ENCODE data around the gene PCED1B. TPM values are rescaled to one million over a fixed set of nuclear protein-coding genes. Genes with fewer than 3 reads are reported as not detected.
"Not testable (repeated sequence)": the region's sequence is repeated elsewhere in the genome, so short reads cannot be mapped to it uniquely, and the experiment has no call there.

The PCED1B gene
- total RNA-seq, 1 donor from 2014 or later, result 0.99 TPM

DNA sequence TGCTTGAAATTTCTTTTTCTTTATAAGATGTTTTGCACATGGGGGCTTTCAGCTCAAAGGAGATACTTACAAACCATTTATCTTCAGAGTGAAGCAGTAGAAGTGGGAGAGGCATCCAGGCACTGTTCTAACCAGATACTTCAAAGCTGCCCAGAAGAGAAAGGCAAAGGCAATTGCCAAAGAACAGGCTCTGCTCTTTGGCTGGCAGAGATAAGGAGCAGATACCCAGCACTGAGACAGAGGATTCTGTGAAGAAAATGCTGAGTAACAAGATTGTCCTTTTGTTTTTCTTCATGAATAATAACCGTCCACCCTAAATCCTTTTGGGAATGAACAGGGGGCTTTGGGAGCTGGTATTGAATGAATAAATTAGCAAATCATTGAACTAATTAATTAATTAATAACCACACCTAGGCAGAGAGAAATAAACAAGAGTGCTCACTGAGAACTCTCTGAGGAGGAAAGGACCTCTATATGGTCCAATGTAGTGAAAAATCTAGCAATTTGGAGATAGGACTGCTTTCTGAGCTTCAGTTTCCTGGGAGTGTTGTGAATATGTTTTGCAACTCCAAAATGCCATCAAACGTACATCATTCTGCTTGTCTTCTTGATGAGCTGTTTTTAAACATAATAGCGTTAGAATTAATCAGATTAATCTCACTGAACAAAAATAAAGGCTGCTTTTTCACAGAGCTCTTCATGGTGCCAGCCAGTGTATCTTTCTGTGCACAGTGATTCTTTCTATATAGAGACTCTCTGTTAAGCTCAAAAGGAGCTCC is 193.2 kb downstream of the PCED1B start:
- peak; percentile 44 for DNase-seq (ENCODE audit: low read depth)

DNA sequence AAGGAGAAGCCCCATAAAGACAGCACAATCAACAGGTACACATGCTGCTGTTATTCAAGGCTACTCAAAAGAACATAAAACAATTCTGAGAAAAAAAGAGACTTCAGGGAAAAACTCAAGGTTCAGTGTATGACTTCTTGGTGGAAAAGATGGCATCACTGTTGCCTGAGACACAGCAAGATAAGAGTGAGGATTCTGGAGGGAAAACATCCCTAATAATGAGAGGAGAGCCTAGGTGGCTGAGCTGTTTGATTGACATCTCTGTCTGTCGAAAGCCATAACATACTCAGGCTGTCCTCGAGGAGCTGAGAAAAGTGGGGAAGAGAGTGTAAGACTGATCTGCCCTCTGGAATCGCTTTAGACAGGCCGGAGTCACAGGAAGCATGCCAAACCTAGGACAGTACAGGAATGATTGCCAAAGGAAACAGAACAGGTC is 193.8 kb downstream of the PCED1B start:
- no peak for DNase-seq (ENCODE audit: low read depth)

DNA sequence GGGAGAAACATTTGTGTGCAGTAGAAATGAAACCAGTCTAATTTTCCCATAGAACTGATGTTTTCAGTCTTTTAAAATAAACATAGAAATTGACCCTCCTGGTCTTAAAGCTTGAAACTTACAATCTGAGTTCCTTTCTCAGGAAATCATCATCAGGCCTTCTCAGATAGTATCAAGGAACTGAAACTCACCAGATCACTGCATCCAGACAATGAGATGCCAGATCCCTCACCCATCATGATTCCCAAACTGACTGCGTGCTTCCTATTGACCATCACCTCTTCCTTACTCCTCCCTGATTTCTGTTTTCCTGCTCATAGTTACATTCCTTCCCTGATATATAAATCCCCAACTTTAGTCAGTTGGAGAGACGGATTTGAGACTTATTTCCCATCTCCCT is 195.3 kb downstream of the PCED1B start:
- DNase-seq (ENCODE audit: low read depth), result no peak

DNA sequence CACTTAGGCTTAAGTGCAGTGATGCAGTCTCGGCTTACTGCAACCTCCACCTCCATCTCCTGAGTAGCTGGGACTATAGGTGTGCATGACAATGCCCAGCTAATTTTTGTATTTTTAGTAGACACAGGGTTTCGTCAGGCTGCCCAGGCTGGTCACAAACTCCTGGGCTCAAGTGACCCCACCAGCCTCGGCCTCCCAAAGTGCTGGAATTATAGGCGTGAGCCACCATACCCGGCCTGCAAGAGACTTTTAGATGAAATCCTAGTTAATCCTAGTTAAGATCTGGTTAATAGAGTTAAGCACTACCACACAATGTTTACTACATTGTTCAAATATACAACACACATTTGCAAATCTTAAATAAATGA is 196.8 kb downstream of the PCED1B start:
- DNase-seq (ENCODE audit: low read depth), result no peak

DNA sequence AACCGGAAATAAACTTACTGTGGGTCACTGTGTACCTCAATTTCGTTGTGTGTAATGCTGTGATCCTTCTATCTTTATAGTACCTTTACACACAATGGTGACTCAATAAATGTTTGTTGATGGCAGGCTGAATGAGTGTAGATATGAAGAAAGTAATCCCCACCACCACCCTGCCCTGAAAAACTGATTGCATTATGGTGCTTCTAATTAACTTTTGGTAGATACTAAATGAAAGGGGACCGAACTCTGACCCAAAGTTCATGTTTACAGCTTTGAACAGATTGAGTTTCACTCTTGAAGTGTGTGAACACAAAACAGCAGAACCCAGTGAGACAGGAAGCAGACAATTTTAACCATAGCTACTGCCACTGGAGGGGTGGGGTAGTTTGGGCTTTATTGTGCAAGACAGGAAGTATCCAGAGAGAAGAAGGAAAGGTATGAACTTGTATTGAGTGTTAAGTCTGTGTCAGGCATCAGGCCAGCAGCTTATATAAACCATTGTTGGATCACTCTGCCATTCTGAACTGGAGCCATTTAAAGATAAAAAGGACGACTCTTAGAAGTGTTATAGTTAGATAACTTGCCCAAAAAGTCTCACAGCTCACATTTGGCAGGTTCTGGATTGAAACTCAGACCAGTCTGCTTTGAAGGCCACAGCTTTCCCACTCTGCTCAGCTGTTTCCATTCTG is 197.3 kb downstream of the PCED1B start:
- peak; percentile 35 for DNase-seq (ENCODE audit: low read depth)

DNA sequence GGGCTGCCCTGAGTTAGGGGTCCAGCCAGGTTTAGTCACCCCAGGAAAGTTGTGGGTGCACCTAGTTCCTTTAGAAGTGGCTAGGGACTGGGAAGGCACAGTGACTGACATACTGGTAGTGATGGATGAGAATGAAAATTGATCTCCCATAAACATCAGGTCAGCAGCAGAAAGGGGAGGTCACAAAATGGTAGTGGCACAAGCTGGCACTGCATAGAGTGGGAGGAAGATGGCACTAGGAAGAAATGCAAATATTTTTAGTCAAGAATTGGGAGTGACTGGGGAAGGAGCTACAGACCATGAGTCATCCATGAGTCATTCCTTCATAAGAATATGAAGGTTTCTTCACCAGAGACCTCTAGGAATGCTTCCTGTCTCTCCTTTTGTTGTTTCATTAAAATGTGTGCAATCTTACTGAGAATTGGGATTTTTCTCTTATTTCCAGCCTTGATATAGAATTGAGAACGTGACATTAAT is 198.6 kb downstream of the PCED1B start:
- DNase-seq (ENCODE audit: low read depth), result peak; percentile 78

DNA sequence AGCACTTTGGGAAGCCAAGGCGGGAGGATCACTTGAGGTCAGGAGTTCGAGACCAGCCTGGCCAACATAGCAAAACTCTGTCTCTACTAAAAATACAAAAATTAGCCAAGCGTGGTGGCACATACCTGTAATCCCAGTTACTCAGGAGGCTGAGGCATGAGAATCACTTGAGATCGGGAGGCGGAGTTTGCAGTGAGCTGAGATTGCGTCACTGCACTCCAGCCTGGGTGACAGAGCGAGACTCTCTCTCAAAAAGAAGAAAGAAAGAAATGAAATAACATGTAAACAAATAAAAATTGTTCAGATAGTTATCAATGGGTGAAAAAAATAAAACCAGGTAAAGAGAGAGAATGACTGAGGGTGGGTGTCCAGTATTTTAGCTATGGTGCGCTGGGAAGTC is 200.3 kb downstream of the PCED1B start:
- DNase-seq (ENCODE audit: low read depth), result not testable (repeated sequence)

DNA sequence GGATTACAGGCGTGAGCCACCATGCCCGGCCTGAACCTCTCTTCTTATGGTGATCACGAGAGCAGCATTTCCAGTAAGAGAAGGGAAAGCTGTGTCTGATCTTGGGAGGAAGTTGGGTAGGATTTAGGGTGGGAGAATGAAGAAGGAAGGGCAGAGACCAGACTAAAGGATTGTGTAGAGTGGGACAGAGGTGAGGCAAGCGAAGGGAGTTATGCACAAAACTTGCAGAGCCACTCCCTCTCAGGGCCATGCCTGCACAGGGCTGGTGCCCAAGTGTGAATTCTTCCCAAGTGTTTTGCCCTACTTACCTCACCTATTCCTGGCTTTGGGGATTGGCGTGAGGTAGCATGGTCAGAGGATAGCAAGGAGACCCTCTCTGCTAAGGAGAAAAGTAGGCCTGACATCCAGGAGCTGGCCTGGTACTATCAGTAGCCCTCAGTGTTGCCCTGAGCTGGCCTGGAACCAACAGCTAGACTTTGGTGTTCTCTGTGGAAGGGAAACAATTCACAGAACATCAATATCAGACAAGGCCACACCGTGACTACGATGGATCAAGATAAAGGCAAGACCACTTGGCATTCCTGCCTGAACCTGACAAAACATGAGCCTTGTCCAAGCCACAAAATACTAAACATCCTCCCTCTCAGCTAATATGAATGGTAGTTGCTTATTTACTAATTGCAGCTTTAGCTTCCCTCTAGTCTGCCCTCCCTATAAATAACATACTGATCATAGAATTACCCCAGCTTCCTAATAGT is 201.3 kb downstream of the PCED1B start:
- no peak for DNase-seq (ENCODE audit: low read depth)

DNA sequence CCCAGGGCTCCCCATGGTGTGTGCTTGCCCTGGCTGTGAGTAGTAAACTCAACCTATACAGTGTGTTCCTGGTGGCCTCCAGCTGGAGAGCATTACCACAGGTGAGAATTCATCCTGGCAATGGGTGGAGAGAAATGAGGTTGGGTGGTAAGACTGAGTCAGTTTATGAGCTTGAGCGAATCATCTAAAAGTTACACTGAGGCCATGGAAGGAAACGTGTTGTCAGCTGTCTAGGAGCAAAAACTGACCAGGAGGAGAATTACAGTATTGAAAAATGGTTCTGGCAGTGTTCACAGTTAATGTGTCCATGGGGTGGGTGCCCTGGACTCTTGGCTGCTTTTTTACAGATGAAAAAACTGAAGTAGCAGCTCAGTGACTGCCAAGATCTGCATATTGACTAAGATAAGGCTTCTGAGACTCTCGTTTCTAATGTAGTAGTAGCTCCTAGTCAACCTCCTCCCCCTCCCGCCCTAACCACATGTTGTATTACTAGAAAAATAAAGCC is 202.3 kb downstream of the PCED1B start:
- no peak for DNase-seq (ENCODE audit: low read depth)

DNA sequence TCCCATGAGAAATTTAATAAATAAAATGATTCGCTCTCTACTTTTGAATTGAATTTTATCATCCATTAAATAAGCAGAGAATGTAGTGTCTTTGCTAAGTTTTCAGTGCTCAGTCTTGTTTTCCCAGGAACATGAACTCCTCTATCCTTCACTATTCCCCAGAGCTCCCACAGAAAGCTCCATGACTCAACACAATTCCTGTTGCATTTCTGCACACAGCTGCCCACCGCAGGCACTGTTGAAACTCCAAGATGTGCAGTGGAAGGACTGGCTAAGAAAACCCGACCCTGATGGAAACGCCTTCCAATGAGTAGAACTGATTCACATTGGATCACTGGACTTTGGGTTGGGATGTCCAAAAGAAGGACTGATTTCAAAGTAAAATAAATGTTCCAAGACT is 202.8 kb downstream of the PCED1B start:
- peak; percentile 91 for DNase-seq (ENCODE audit: low read depth)

Small RNA genes lying within 50 kb of the gene (microRNA-seq; reads per million reads assigned to microRNA genes)
- not detected for gene MIR4698

Other genes starting within 250 kb of the PCED1B start
- 13.1 and 16.6 TPM in 2 replicates for gene AMIGO2, start 338 bp downstream of the PCED1B start, total RNA-seq